HS-27A (cell line): ENCODE data around the gene TINAGL1.

ENCODE experiments used
- DNase-seq: peaks from one replicate; pipeline ENCODE4 v3.0.0-alpha.2; 2012; ENCODE audit warnings: low read depth, missing footprints

The TINAGL1 gene

DNA sequence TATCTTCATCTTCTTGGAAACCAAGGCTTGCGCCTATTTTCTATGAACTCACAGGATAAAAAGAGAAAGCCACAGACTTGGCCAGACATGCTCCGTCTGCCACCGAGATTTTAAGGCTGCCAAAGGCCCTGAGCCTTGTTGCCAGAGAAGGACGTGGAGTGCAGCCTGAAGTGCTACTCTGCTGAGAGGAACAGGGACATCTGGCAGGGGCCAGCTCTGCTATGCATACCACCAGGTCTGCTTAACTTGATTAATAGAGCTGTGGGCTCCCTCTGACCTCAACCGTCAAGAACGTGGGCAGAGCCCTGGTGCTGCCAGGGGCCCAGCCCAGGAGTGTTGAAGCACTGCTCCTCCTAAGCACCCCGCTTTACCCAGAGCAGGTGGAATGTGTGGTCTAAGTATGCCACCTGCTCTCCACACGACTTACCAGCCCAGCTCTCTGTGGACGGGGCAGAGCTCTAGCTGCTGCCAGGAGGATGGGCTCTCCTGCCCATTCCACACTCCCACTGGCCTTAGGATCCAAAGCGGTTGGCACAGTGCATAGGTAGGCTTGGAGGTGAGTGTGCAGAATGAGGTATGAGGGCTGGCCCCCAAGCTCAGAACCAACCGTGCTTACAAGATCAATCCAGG lies 51.7 kb downstream of the TINAGL1 start:
- no peak for DNase-seq

GRCh38 chr1:31628931-31629556 lies 52.7 kb downstream of the TINAGL1 start:
- no peak for DNase-seq

DNA sequence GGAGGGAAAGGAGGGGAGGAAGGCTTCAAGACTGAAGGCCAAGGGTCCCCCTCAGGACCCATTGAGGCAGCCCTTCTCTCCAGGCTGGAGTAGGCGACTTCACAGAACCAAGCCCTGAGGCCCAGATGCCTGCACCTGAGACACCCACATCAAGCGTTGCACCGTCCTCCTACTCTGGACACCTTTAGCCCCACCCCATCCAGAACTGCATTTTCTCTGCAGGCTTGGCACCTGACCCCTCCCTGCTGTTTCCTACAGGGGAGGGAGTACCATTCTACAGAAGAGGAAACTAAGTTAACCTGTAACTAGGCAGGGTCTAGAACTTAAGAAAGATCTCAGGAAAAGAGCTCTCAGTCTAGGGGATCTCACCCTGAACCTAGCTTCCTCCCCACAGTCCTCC lies 56.3 kb downstream of the TINAGL1 start:
- DNase-seq = no peak

GRCh38 chr1:31633117-31633516 lies 56.8 kb downstream of the TINAGL1 start:
- no peak for DNase-seq
